WTC11 (cell line): ENCODE data around the gene KCNJ6.

ENCODE experiments used
- ATF2 ChIP-seq: sonication (generic); formaldehyde crosslinking; IDR thresholded peaks from 2 replicates; pipeline ENCODE4 v1.8.1; 2022; ENCODE audit warnings: low read depth, missing genetic modification reagents, borderline replicate concordance
- CTCF ChIP-seq: fragments of 200-600 bp; IDR thresholded peaks from 2 replicates; pipeline ENCODE4 v1.8.0; 2022; ENCODE audit warnings: antibody characterized with exemption
- ETV6 ChIP-seq: sonication (generic); formaldehyde crosslinking; IDR thresholded peaks from 2 replicates; pipeline ENCODE4 v1.8.1; 2022; ENCODE audit warnings: mild to moderate bottlenecking, missing genetic modification reagents
- FOXK1 ChIP-seq: sonication (generic); formaldehyde crosslinking; IDR thresholded peaks from 2 replicates; pipeline ENCODE4 v1.8.0; 2022; ENCODE audit warnings: mild to moderate bottlenecking, moderate library complexity, missing genetic modification reagents
- GABPB1 ChIP-seq: sonication (generic); formaldehyde crosslinking; IDR thresholded peaks from 2 replicates; pipeline ENCODE4 v1.8.1; 2023; ENCODE audit warnings: mild to moderate bottlenecking, missing genetic modification reagents
- SMAD4 ChIP-seq: sonication (generic); formaldehyde crosslinking; IDR thresholded peaks from 2 replicates; pipeline ENCODE4 v1.8.0; 2022; ENCODE audit warnings: mild to moderate bottlenecking, missing genetic modification reagents
- TEAD4 ChIP-seq: sonication (generic); formaldehyde crosslinking; IDR thresholded peaks from 2 replicates; pipeline ENCODE4 v1.8.0; 2022; ENCODE audit warnings: mild to moderate bottlenecking, missing genetic modification reagents

GRCh38 chr21:37667380-37667779 lies 248.9 kb downstream of the KCNJ6 start:
- TF ChIP-seq CTCF (no peak), GABPB1 (CRISPR knock-in tag) (no peak), TEAD4 (CRISPR knock-in tag) (no peak), ATF2 (CRISPR knock-in tag) (no peak), ETV6 (CRISPR knock-in tag) (no peak), SMAD4 (CRISPR knock-in tag) (no peak), FOXK1 (no peak)
